ENCODE results near the gene SPSB4. TPM values are rescaled to one million over a fixed set of nuclear protein-coding genes. Genes with fewer than 3 reads are reported as not detected.

The SPSB4 gene
- total and polyA plus RNA-seq, 2 donors (not counting 3 experiments of a cell fraction or from before 2014, with no cell fraction given) = 0.06 to 0.22 TPM

DNA sequence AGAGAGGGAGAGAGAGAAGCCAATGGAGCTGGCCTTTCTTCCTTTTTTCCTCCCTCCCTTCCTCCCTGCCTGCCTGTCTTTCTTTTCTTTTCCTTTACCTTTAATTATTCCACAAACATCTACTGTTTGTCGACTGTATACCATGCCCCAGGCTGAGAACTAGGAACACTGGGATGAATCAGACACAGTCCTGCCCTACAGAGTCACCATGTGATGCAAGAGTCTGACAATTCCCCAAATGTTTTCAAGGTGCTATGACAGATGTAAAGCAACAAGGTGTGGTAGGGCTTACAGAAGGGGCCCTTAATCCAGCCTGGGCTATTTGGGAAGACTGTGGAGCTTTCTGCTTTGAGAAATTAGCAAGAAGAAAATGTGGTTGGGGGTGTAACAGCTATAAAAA is 4.0 kb upstream of the SPSB4 start:
- no peak overlapping the region for H3K27ac ChIP-seq (ENCODE audit: insufficient read depth, low read depth, low read length)
- TF ChIP-seq, protein P1, sequence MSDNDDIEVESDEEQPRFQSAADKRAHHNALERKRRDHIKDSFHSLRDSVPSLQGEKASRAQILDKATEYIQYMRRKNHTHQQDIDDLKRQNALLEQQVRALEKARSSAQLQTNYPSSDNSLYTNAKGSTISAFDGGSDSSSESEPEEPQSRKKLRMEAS (IDR thresholded peaks at IDR 0.05; ENCODE audit: insufficient read depth, insufficient read length) = no peak
- TF ChIP-seq POLR2AphosphoS5 (IDR thresholded peaks at IDR 0.05; ENCODE audit: insufficient read depth, low read depth, low read length) (no peak), FOS (IDR thresholded peaks at IDR 0.05; ENCODE audit: borderline replicate concordance, insufficient read depth, low read length) (no peak), JUN (IDR thresholded peaks at IDR 0.05; ENCODE audit: borderline replicate concordance, insufficient read depth, insufficient read length, low read depth) (no peak), GATA2 (IDR thresholded peaks at IDR 0.05; ENCODE audit: insufficient read depth, insufficient read length, low read depth, low read length) (no peak), EZH2 (IDR thresholded peaks at IDR 0.05; ENCODE audit: borderline replicate concordance, low read depth, low read length, severe bottlenecking) (no peak), MYC (IDR thresholded peaks at IDR 0.05; ENCODE audit: low read depth, low read length) (no peak), POLR2A (IDR thresholded peaks at IDR 0.05; ENCODE audit: low read depth, low read length) (no peak)
- TF ChIP-seq, protein P2, sequence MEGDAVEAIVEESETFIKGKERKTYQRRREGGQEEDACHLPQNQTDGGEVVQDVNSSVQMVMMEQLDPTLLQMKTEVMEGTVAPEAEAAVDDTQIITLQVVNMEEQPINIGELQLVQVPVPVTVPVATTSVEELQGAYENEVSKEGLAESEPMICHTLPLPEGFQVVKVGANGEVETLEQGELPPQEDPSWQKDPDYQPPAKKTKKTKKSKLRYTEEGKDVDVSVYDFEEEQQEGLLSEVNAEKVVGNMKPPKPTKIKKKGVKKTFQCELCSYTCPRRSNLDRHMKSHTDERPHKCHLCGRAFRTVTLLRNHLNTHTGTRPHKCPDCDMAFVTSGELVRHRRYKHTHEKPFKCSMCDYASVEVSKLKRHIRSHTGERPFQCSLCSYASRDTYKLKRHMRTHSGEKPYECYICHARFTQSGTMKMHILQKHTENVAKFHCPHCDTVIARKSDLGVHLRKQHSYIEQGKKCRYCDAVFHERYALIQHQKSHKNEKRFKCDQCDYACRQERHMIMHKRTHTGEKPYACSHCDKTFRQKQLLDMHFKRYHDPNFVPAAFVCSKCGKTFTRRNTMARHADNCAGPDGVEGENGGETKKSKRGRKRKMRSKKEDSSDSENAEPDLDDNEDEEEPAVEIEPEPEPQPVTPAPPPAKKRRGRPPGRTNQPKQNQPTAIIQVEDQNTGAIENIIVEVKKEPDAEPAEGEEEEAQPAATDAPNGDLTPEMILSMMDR (IDR thresholded peaks at IDR 0.05; ENCODE audit: extremely low read depth in 1 of 2, insufficient read depth in 1 of 2, low read depth in 1 of 2, low read length in 2 of 2) = no peak
- CTCF ChIA-PET = interaction anchor here (1.4 kb wide), 1 partner anchor 125 kb away, joined by 3 read pairs; no protein-coding TSS in a partner anchor
- peaks cover 16 to 17% of the 10 kb centered on the region in 2 experiments for H3K27me3 ChIP-seq (ENCODE audit: control insufficient read depth in 2 of 2, insufficient read depth in 2 of 2, low read length in 2 of 2)
- H3K36me3 ChIP-seq (ENCODE audit: control insufficient read depth in 2 of 2, extremely low read depth in 1 of 2, insufficient read depth in 2 of 2, low read length in 2 of 2) = no peaks in the 10 kb centered on the region
- H3K9ac ChIP-seq (replicated peaks; ENCODE audit: extremely low read depth, insufficient read depth, low read length) = no peak overlapping the region
- intact Hi-C loops (cut with micrococcal nuclease) (no loop called here), dilution Hi-C loops (cut with MboI; ENCODE audit: extremely low pct_ligation_motif_present, low sequenced_read_pairs) (no loop called here)
- H3K9me1 ChIP-seq (replicated peaks; ENCODE audit: control insufficient read depth, extremely low read depth, insufficient read depth, low read length) = no peaks in the 10 kb centered on the region
- H3K4me3 ChIP-seq (replicated peaks in 1 of 3; ENCODE audit: insufficient read depth in 1 of 3, low read depth in 1 of 3, low read length in 3 of 3) = no peak overlapping the region
- no peak overlapping the region for H2AFZ ChIP-seq (ENCODE audit: low read depth, low read length)
- DNase-seq (ENCODE audit: low read depth, low spot score) (no peak), FAIRE-seq (no peak)
- BruUV-seq (replicated peaks) = no TSS peak
- H3K79me2 ChIP-seq (ENCODE audit: control insufficient read depth, insufficient read depth, low read length) = no peaks in the 10 kb centered on the region
- H3K9me3 ChIP-seq (replicated peaks; ENCODE audit: control insufficient read depth, insufficient read depth, low read length) = no peaks in the 10 kb centered on the region
- no peaks in the 10 kb centered on the region for H4K20me1 ChIP-seq (replicated peaks; ENCODE audit: control insufficient read depth, extremely low read depth, insufficient read depth, low read length)
- no peak overlapping the region for H3K4me2 ChIP-seq (ENCODE audit: insufficient read depth, low read length)
- POLR2A ChIA-PET = no interaction called here
- no peaks in the 10 kb centered on the region for H3K4me1 ChIP-seq (ENCODE audit: control insufficient read depth, extremely low read depth, insufficient read depth, low read length)
